Epithelial cell of esophagus (primary cell): ENCODE measurements around the gene ZC3H15.

ENCODE experiments used
- DNase-seq: peaks from one replicate; pipeline ENCODE4 v3.0.0; 2010; ENCODE audit warnings: low read depth
- H3K4me3 ChIP-seq: 2 replicates; pipeline ENCODE4 v1.5.1; 2011; ENCODE audit warnings: mild to moderate bottlenecking, low read length, control low read depth
- CTCF ChIP-seq: IDR thresholded peaks from 2 replicates; pipeline ENCODE4 v1.5.1; 2011; ENCODE audit warnings: low read depth, mild to moderate bottlenecking, low read length, control low read depth, inconsistent platforms; ENCODE audit not compliant: insufficient read depth; ENCODE audit errors: missing control alignments

The ZC3H15 gene

GRCh38 chr2:186496401-186496800 lies 10.3 kb downstream of the ZC3H15 start:
- DNase-seq = peak; percentile 50

DNA sequence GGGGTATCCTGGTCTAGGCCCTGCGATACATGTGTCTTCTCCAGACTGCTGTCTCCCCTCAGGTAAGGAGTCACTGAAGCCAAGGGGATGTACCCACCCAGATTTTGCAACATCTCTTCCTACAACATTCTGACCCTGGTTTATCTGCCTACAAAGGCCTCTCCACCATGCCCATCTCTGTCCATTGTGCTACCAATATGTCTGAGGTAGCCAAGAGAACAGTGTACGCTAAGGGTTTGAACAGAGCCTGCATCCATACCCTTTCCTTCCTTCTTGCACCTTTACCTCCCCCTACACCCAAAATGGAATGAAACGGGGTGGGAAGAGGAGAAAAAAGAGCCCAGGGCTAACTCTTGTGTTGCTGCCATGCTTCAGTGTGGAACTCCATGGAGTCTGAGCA lies 11.9 kb downstream of the ZC3H15 start:
- H3K4me3 ChIP-seq = no peak overlapping the region
- DNase-seq = no peak
- no peak for TF ChIP-seq CTCF

More at GRCh38 chr2:186496401-186496800, 10.3 kb downstream of the ZC3H15 start:
- no peak for TF ChIP-seq CTCF
- no peak overlapping the region for H3K4me3 ChIP-seq

DNA sequence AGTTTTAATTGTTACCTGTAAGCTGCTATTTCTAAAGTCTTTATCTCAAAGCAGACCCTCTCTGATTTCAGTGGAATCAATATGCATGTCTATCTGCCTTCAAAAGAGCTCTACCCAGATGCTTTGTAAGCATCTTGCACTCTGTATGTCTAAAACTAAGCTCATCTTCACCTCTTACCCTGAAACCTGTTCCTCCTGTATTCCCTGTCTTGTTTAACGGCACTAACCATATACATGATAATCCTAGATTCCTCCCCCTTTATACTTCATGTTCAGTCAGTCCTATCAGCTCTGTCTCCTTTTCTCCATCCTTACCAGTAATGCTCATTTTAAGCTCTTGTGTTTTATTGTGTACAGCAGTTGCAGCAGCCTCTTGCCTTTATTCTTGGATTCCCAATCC lies 12.8 kb downstream of the ZC3H15 start:
- peak; percentile 53 for DNase-seq
- TF ChIP-seq CTCF = no peak

GRCh38 chr2:186503827-186504606 lies 18.0 kb downstream of the ZC3H15 start:
- peak; percentile 19 for TF ChIP-seq CTCF
- DNase-seq = peak; percentile 43
- H3K4me3 ChIP-seq = no peak overlapping the region

More for the DNA sequence above, 12.8 kb downstream of the ZC3H15 start:
- H3K4me3 ChIP-seq = no peak overlapping the region

GRCh38 chr2:186508263-186508662 lies 22.2 kb downstream of the ZC3H15 start:
- no peak overlapping the region for H3K4me3 ChIP-seq
- TF ChIP-seq CTCF = no peak
- no peak for DNase-seq

DNA sequence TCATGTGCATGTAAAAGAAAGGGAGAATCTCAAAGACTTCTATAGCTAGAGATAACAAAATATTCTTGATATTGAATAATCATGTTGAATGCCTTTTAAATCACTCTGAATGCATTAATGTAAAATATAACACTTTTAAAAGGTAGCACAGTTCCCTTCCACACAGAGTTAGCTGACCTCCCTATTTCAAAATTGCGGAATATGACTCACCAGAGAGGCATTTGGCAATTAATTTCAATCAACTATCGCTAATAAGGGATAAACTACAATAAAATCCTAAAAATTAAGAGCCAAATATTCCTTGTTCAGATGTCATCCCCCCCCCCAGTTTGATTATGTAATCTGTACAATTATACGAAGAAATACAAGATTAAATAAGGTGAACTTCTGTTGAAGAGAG lies 29.3 kb downstream of the ZC3H15 start:
- peak; percentile 29 for DNase-seq
- H3K4me3 ChIP-seq = no peak overlapping the region
- no peak for TF ChIP-seq CTCF

DNA sequence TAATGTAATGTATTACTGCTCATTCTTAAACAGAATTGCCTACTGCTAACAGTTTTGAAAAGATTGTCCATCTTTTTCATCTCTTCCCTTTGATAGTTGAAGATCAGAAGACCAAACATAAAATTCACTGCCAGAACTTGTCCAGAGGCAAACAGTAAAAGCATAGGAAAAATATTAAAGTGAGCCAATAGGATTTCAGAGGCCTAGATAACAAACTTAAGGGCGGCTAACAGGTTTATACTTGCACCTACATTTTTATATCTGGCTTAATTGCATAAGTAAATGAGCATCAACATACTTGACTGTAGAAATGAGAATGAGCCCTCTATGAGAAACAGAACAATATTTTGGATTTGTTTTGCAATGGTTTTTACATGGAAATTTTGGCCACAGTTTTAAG lies 30.3 kb downstream of the ZC3H15 start:
- H3K4me3 ChIP-seq = no peak overlapping the region
- TF ChIP-seq CTCF = no peak
- peak; percentile 77 for DNase-seq
